GM12878 (cell line): ENCODE measurements around the gene STX8. TPM values are rescaled to one million over a fixed set of nuclear protein-coding genes. Genes with fewer than 3 reads are reported as not detected.

Source experiments
- ATAC-seq: fragments of 200-7000 bp; cut with Tn5 transposase; 3 replicates; pipeline ENCODE4 v1.9.1; 2020; ENCODE audit warnings: mild to moderate bottlenecking, moderate library complexity
- BruUV-seq: library from RNA; stranded (reverse); fragments of 400-500 nt; replicated peaks from 2 replicates; lab custom pipeline; 2021; lab: Mats Ljungman, UMichigan
- CTCF ChIA-PET: fragments of 300-600 bp; sonication (Branson Sonifier 250); formaldehyde crosslinking; extraction: SDS; loops from one replicate; lab custom pipeline; 2021; ENCODE audit warnings: inconsistent platforms; lab: Yijun Ruan, JAX
- POLR2A ChIA-PET: fragments of 350-600 bp; formaldehyde crosslinking; extraction: SDS; loops from one replicate; lab custom pipeline; 2021; ENCODE audit warnings: inconsistent platforms; lab: Charles Lee
- RAD21 ChIA-PET: fragments of 300-600 bp; sonication (Branson Sonifier 250); formaldehyde crosslinking; loops from one replicate; lab custom pipeline; 2023; ENCODE audit warnings: antibody characterized with exemption; ENCODE audit not compliant: unreplicated experiment; lab: Charles Lee
- SMC1A ChIA-PET: fragments of 300-600 bp; sonication (Branson Sonifier 250); formaldehyde crosslinking; loops from one replicate; lab custom pipeline; 2023; ENCODE audit not compliant: unreplicated experiment, uncharacterized antibody; lab: Charles Lee
- DNase-seq: peaks from one replicate; pipeline ENCODE4 v3.0.0-alpha.2; 2011; ENCODE audit warnings: low read depth, low spot score
- FAIRE-seq: peaks from 3 replicates; lab custom pipeline; 2011; peaks lifted over from hg19 to GRCh38; lab: Jason Lieb, UNC
- H2AFZ ChIP-seq: 2 replicates; pipeline ENCODE4 v1.6.0; 2011; ENCODE audit warnings: low read depth, low read length, control low read depth; ENCODE audit not compliant: control insufficient read depth
- H3K27ac ChIP-seq: 2 replicates; pipeline ENCODE4 v1.5.1; 2011; ENCODE audit warnings: control low read depth; ENCODE audit not compliant: control insufficient read depth, insufficient read depth
- H3K27me3 ChIP-seq, 2 experiments: replicated peaks in 1 of 2; 2 replicates each; pipeline versions ENCODE4 v1.6.0 to v1.6.1; 2011; ENCODE audit warnings: low read length in 1 of 2; ENCODE audit not compliant: control insufficient read depth in 2 of 2, insufficient read depth in 2 of 2
- H3K36me3 ChIP-seq, 2 experiments: 2 replicates each; pipeline ENCODE4 v1.5.1; 2011; ENCODE audit warnings: low read length in 1 of 2; ENCODE audit not compliant: control insufficient read depth in 2 of 2, insufficient read depth in 2 of 2
- H3K4me1 ChIP-seq: 2 replicates; pipeline ENCODE4 v1.6.1; 2011; ENCODE audit warnings: mild to moderate bottlenecking, low read length, moderate library complexity, mixed read lengths; ENCODE audit not compliant: control insufficient read depth, insufficient read depth
- H3K4me2 ChIP-seq: 2 replicates; pipeline ENCODE4 v1.6.0; 2011; ENCODE audit warnings: control low read depth; ENCODE audit not compliant: control insufficient read depth, insufficient read depth
- H3K4me3 ChIP-seq: fragments of 200-600 bp; sonication (generic); 2 replicates; pipeline ENCODE4 v1.5.1; 2016
- H3K79me2 ChIP-seq: 2 replicates; pipeline ENCODE4 v1.6.0; 2011; ENCODE audit warnings: low read length; ENCODE audit not compliant: control insufficient read depth, insufficient read depth
- H3K9ac ChIP-seq: 2 replicates; pipeline ENCODE4 v1.8.0; 2011; ENCODE audit warnings: low read length, control low read depth, mixed read lengths; ENCODE audit not compliant: control insufficient read depth, insufficient read depth
- H3K9me3 ChIP-seq: replicated peaks from 3 replicates; pipeline ENCODE4 v1.5.1; 2011; ENCODE audit warnings: mild to moderate bottlenecking, low read length; ENCODE audit not compliant: control insufficient read depth, insufficient read depth
- H4K20me1 ChIP-seq: 2 replicates; pipeline ENCODE4 v1.6.0; 2011; ENCODE audit not compliant: control insufficient read depth, insufficient read depth
- ATF3 ChIP-seq: IDR thresholded peaks from 2 replicates; pipeline ENCODE4 v1.6.1; 2011; ENCODE audit warnings: low read depth, mild to moderate bottlenecking, low read length, moderate library complexity, borderline replicate concordance; ENCODE audit errors: extremely low read depth
- BACH1 ChIP-seq: fragments of 450-650 bp; IDR thresholded peaks from 2 replicates; pipeline ENCODE4 v1.6.1; 2017; ENCODE audit warnings: mild to moderate bottlenecking, borderline replicate concordance
- CREB1 ChIP-seq: IDR thresholded peaks from 2 replicates; pipeline ENCODE4 v1.6.1; 2012; ENCODE audit warnings: low read depth, mild to moderate bottlenecking, inconsistent platforms
- ESRRA ChIP-seq: IDR thresholded peaks from 2 replicates; pipeline ENCODE4 v1.6.1; 2012; ENCODE audit warnings: mild to moderate bottlenecking, low read length, improper control_type of control experiment
- EZH2 ChIP-seq: IDR thresholded peaks from 2 replicates; pipeline ENCODE4 v1.6.1; 2012; ENCODE audit warnings: low read depth, mild to moderate bottlenecking, control low read depth, inconsistent platforms, low read length, borderline replicate concordance; ENCODE audit not compliant: control insufficient read depth
- SMAD1 ChIP-seq: fragments of 450-650 bp; IDR thresholded peaks from 2 replicates; pipeline ENCODE4 v1.6.1; 2018; ENCODE audit warnings: mild to moderate bottlenecking, low read depth; ENCODE audit not compliant: partially characterized antibody
- TAF1 ChIP-seq: IDR thresholded peaks from 2 replicates; pipeline ENCODE4 v1.6.1; 2011; ENCODE audit warnings: mild to moderate bottlenecking, low read depth, low read length, borderline replicate concordance
- TARDBP ChIP-seq: IDR thresholded peaks from 2 replicates; pipeline ENCODE4 v1.6.1; 2016; ENCODE audit warnings: borderline replicate concordance
- USF1 ChIP-seq: IDR thresholded peaks from 2 replicates; pipeline ENCODE4 v1.6.1; 2011; ENCODE audit warnings: borderline replicate concordance, low read depth, mild to moderate bottlenecking, moderate library complexity, mixed read lengths, low read length; ENCODE audit not compliant: insufficient read depth; ENCODE audit errors: extremely low read length
- WGBS: methylation state at CpG from one replicate; pipeline ENCODE4 v1.1.6; 2016; ENCODE audit warnings: low lambda C conversion rate; ENCODE audit not compliant: insufficient replicate concordance, insufficient coverage; ENCODE audit errors: missing lambda C conversion rate; 5-methylcytosine and 5-hydroxymethylcytosine counted together
- in situ Hi-C: fragments of 300-500 bp; cut with MboI; formaldehyde crosslinking; loops from 9 replicates; pipeline ENCODE4 v1.14.3; 2018; ENCODE audit warnings: mixed read lengths
- intact Hi-C: fragments of 100-400 bp; cut with micrococcal nuclease; formaldehyde crosslinking; loops from one replicate; pipeline ENCODE4 v1.14.2; 2022; ENCODE audit not compliant: unreplicated experiment
- polyA plus RNA-seq, 11 experiments: library from polyadenylated mRNA; depleted of rRNA in 4 of 11; unstranded in 6 of 11; stranded (reverse) in 5 of 11; fragments of >200 nt; fragmentation: Nextera tagmentation in 4 of 11; fragmentation: Illumina TruSeq in 1 of 11; extraction: Ambion mirVana in 4 of 11; extraction: Trizol in 1 of 11; gene quantifications; 1 replicate in 1 of 11; 2 replicates in 10 of 11; pipeline versions ENCODE4 v1.2.1 to v1.2.3, GENCODE V29; 2011 to 2016; ENCODE audit warnings: inconsistent platforms in 2 of 11, missing spikeins in 2 of 11, low read depth in 1 of 11
- total RNA-seq, 4 experiments: library from RNA; depleted of rRNA in 3 of 4; stranded (reverse); fragments of >200 nt in 3 of 4; fragmentation: Illumina TruSeq in 1 of 4; extraction: Trizol in 1 of 4; gene quantifications; 2 replicates each; pipeline versions ENCODE4 v1.2.1 to v1.2.3, GENCODE V29; 2013 to 2021
- TF ChIP-seq, protein P1 (sequence below): fragments of 450-650 bp; conservative IDR thresholded peaks from 2 replicates; pipeline ENCODE4 v1.6.1; 2017; ENCODE audit warnings: mild to moderate bottlenecking, moderate library complexity
- TF ChIP-seq, protein P2 (sequence below): IDR thresholded peaks from 2 replicates; pipeline ENCODE4 v1.6.1; 2011; ENCODE audit warnings: mild to moderate bottlenecking, low read depth, low read length, moderate library complexity; ENCODE audit not compliant: insufficient replicate concordance

Gene STX8
- total and polyA plus RNA-seq, 10 of the 15 experiments (the other 5 are each of a cell fraction or from before 2014, with no cell fraction given) = 47.9 to 151 (median 72.9) TPM

DNA sequence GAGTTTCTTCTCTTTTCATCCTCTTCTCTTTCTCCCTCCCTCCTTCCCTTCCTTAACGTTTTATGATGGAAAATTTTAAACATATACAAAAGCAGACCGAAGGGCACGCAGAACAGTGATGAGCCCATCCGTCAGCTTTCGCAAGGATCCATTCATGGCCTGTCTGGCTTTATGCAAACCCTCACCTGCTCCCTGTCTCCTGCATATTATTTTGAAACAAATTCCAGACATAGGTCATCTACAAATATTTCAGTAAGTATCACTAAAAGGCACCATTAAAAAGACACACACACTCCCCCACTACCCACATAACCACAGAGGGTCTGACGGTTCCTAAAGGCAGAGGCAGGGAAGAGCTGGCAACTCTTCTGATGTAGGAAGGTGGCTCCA, 319.3 kb downstream of the STX8 start:
- H4K20me1 ChIP-seq = no peaks in the 10 kb centered on the region
- no peaks in the 10 kb centered on the region for H3K79me2 ChIP-seq
- no peaks in the 10 kb centered on the region for H3K27me3 ChIP-seq
- FAIRE-seq (no peak), ATAC-seq (no peak), DNase-seq (no peak)
- no peaks in the 10 kb centered on the region for H3K9me3 ChIP-seq
- no TSS peak for BruUV-seq
- in situ Hi-C loops = no loop called here
- H3K9ac ChIP-seq = no peak overlapping the region
- POLR2A ChIA-PET = interaction anchor here (0.5 kb wide), 1 partner anchor 22 kb away, joined by 4 read pairs; no protein-coding TSS in a partner anchor
- no peak overlapping the region for H3K4me2 ChIP-seq
- TF ChIP-seq ESRRA (no peak), SMAD1 (no peak), TAF1 (no peak)
- TF ChIP-seq, protein P1, sequence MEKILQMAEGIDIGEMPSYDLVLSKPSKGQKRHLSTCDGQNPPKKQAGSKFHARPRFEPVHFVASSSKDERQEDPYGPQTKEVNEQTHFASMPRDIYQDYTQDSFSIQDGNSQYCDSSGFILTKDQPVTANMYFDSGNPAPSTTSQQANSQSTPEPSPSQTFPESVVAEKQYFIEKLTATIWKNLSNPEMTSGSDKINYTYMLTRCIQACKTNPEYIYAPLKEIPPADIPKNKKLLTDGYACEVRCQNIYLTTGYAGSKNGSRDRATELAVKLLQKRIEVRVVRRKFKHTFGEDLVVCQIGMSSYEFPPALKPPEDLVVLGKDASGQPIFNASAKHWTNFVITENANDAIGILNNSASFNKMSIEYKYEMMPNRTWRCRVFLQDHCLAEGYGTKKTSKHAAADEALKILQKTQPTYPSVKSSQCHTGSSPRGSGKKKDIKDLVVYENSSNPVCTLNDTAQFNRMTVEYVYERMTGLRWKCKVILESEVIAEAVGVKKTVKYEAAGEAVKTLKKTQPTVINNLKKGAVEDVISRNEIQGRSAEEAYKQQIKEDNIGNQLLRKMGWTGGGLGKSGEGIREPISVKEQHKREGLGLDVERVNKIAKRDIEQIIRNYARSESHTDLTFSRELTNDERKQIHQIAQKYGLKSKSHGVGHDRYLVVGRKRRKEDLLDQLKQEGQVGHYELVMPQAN = no peak
- intact Hi-C loops = no loop called here
- 69% methylated on average over 6 of the region's 6 CpGs for WGBS
- H3K4me1 ChIP-seq = peaks cover 4% of the 10 kb centered on the region; the same call in 1 of the 2 replicates
- SMC1A ChIA-PET = interaction anchor here (1.3 to 1.7 kb wide), 2 partner anchors 36 to 51 kb away, joined by 3 to 4 read pairs; no protein-coding TSS in a partner anchor
- no peak overlapping the region for H3K4me3 ChIP-seq
- RAD21 ChIA-PET = no interaction called here
- CTCF ChIA-PET = interaction anchor here (1.2 kb wide), 1 partner anchor 11 kb away, joined by 3 read pairs; no protein-coding TSS in a partner anchor
- H3K27ac ChIP-seq = no peak overlapping the region
- no peaks in the 10 kb centered on the region for H3K36me3 ChIP-seq
- no peak overlapping the region for H2AFZ ChIP-seq

DNA sequence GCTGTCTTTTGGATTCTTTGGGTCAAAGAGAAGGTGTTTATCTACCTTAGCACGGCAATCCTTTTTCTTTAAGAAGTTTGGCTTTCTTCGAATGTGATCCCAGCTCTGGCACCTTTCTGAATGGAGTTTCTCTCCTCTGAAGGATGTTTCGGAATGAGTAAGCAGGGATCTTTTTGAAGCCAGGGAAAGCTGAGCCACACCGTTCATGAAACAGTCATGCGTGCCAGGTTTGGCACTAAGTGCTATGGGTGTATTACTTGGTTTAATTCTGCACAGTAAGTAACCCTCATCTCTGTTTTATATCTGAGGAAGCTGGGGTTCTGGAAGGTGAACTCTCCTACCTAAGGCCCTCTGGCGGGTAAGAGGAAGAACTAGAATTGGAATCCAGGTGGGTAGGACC, 319.8 kb downstream of the STX8 start:
- Histone ChIP-seq H3K79me2 (no peaks in the 10 kb centered on the region), H3K4me3 (no peak overlapping the region), H3K27me3 (no peaks in the 10 kb centered on the region), H2AFZ (no peak overlapping the region), H3K9me3 (no peaks in the 10 kb centered on the region), H3K4me1 (peaks cover 4% of the 10 kb centered on the region; the same call in 1 of the 2 replicates), H3K27ac (no peak overlapping the region), H4K20me1 (no peaks in the 10 kb centered on the region), H3K9ac (no peak overlapping the region), H3K4me2 (no peak overlapping the region), H3K36me3 (no peaks in the 10 kb centered on the region)
- FAIRE-seq (no peak), ATAC-seq (no peak), DNase-seq (no peak)
- WGBS = 66% methylated on average over 6 of the region's 6 CpGs
- BruUV-seq = no TSS peak
- ChIA-PET SMC1A (no interaction called here), POLR2A (no interaction called here), CTCF (interaction anchor here (1.2 kb wide), 1 partner anchor 11 kb away, joined by 3 read pairs; no protein-coding TSS in a partner anchor), RAD21 (no interaction called here)
- intact Hi-C loops = no loop called here
- in situ Hi-C loops = no loop called here
- TF ChIP-seq, protein P2, sequence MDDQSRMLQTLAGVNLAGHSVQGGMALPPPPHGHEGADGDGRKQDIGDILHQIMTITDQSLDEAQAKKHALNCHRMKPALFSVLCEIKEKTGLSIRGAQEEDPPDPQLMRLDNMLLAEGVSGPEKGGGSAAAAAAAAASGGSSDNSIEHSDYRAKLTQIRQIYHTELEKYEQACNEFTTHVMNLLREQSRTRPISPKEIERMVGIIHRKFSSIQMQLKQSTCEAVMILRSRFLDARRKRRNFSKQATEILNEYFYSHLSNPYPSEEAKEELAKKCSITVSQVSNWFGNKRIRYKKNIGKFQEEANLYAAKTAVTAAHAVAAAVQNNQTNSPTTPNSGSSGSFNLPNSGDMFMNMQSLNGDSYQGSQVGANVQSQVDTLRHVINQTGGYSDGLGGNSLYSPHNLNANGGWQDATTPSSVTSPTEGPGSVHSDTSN = no peak
- TF ChIP-seq USF1 (no peak), TARDBP (no peak), BACH1 (no peak), EZH2 (no peak), ATF3 (no peak), CREB1 (no peak)
